ENCODE data around the gene AOAH.
"Not testable (repeated sequence)": the region's sequence is repeated elsewhere in the genome, so short reads cannot be mapped to it uniquely, and the experiment has no call there.

Gene AOAH

GRCh38 chr7:36651404-36651803, 72.9 kb downstream of the AOAH start:
- Histone ChIP-seq H3F3A (ENCODE audit: control insufficient read depth, insufficient read depth) (no peaks in the 10 kb centered on the region), H3K4me1 (ENCODE audit: control insufficient read depth, low read length) (no peaks in the 10 kb centered on the region), H3K9me3 (ENCODE audit: control insufficient read depth, insufficient read depth, low read length) (no peaks in the 10 kb centered on the region), H3K36me3 (ENCODE audit: control insufficient read depth, low read length) (no peaks in the 10 kb centered on the region), H3K4me2 (ENCODE audit: low read length) (no peak overlapping the region), H4K20me1 (ENCODE audit: control insufficient read depth, insufficient read depth, low read depth, low read length) (no peaks in the 10 kb centered on the region), H3K4me3 (ENCODE audit: low read length) (no peak overlapping the region), H3K9me2 (replicated peaks; ENCODE audit: control insufficient read depth, low read length) (no peaks in the 10 kb centered on the region), H3K27ac (ENCODE audit: low read depth, low read length) (no peak overlapping the region), H3K79me2 (ENCODE audit: control insufficient read depth, low read length) (no peaks in the 10 kb centered on the region), H3K27me3 (ENCODE audit: control insufficient read depth, low read length) (peaks cover 10% of the 10 kb centered on the region)
- no peak for TF ChIP-seq EZH2phosphoT487 (IDR thresholded peaks at IDR 0.05; ENCODE audit: borderline replicate concordance, low read length)

DNA sequence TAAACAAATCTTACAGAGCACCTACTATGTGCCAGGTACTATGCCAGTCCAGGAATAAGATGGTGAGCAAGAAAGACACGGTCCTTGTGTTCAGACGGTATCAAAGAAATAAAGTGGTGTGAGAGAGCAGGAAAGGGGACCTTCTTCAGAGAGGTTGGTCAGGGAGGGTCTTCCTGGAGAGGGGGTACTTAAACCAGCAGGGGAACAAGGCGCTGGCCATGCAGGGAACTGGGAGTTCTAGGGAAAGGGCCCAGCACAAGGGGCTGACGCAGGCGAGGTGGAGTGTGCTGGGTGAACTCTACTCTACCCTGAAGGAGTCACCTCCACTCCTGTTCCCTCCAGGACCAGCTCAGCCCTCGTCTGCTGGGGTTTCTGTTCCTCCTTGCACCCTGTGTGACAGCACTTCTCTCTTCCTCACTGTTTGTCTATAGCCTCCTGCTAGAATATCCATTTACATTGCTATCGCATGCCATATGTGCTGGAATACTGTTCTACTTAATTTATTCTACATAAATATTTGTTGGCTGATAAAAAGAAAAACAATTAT, 73.5 kb downstream of the AOAH start:
- no peak overlapping the region for H3K4me2 ChIP-seq (ENCODE audit: low read length)
- no peak overlapping the region for H3K4me3 ChIP-seq (ENCODE audit: low read length)
- no peak overlapping the region for H3K27ac ChIP-seq (ENCODE audit: low read depth, low read length)
- peaks cover 10% of the 10 kb centered on the region for H3K27me3 ChIP-seq (ENCODE audit: control insufficient read depth, low read length)
- H3K36me3 ChIP-seq (ENCODE audit: control insufficient read depth, low read length), result no peaks in the 10 kb centered on the region
- no peak for TF ChIP-seq CTCF (IDR thresholded peaks at IDR 0.05; ENCODE audit: low read depth, low read length, poor library complexity, severe bottlenecking)
- no peak for TF ChIP-seq EZH2phosphoT487 (IDR thresholded peaks at IDR 0.05; ENCODE audit: borderline replicate concordance, low read length)
- H4K20me1 ChIP-seq (ENCODE audit: control insufficient read depth, insufficient read depth, low read depth, low read length), result no peaks in the 10 kb centered on the region
- H3K79me2 ChIP-seq (ENCODE audit: control insufficient read depth, low read length), result no peaks in the 10 kb centered on the region
- H3K9me3 ChIP-seq (ENCODE audit: control insufficient read depth, insufficient read depth, low read length), result no peaks in the 10 kb centered on the region
- no peaks in the 10 kb centered on the region for H3F3A ChIP-seq (ENCODE audit: control insufficient read depth, insufficient read depth)
- no peaks in the 10 kb centered on the region for H3K4me1 ChIP-seq (ENCODE audit: control insufficient read depth, low read length)
- no peaks in the 10 kb centered on the region for H3K9me2 ChIP-seq (replicated peaks; ENCODE audit: control insufficient read depth, low read length)

- H4K20me1 ChIP-seq (ENCODE audit: control insufficient read depth, insufficient read depth, low read depth, low read length), result no peaks in the 10 kb centered on the region
- no peaks in the 10 kb centered on the region for H3K9me3 ChIP-seq (ENCODE audit: control insufficient read depth, insufficient read depth, low read length)
- H3K4me1 ChIP-seq (ENCODE audit: control insufficient read depth, low read length), result no peaks in the 10 kb centered on the region
- H3K27ac ChIP-seq (ENCODE audit: low read depth, low read length), result no peak overlapping the region
- H3K4me3 ChIP-seq (ENCODE audit: low read length), result no peak overlapping the region
- H3F3A ChIP-seq (ENCODE audit: control insufficient read depth, insufficient read depth), result no peaks in the 10 kb centered on the region
- no peaks in the 10 kb centered on the region for H3K79me2 ChIP-seq (ENCODE audit: control insufficient read depth, low read length)
- H3K4me2 ChIP-seq (ENCODE audit: low read length), result no peak overlapping the region
- no peaks in the 10 kb centered on the region for H3K9me2 ChIP-seq (replicated peaks; ENCODE audit: control insufficient read depth, low read length)
- TF ChIP-seq EZH2phosphoT487 (IDR thresholded peaks at IDR 0.05; ENCODE audit: borderline replicate concordance, low read length), result no peak
- TF ChIP-seq CTCF (IDR thresholded peaks at IDR 0.05; ENCODE audit: low read depth, low read length, poor library complexity, severe bottlenecking), result no peak
- H3K27me3 ChIP-seq (ENCODE audit: control insufficient read depth, low read length), result peaks cover 10% of the 10 kb centered on the region
- no peaks in the 10 kb centered on the region for H3K36me3 ChIP-seq (ENCODE audit: control insufficient read depth, low read length)
These were observed 74.0 kb downstream of the AOAH start for GRCh38 chr7:36650320-36650719.

DNA sequence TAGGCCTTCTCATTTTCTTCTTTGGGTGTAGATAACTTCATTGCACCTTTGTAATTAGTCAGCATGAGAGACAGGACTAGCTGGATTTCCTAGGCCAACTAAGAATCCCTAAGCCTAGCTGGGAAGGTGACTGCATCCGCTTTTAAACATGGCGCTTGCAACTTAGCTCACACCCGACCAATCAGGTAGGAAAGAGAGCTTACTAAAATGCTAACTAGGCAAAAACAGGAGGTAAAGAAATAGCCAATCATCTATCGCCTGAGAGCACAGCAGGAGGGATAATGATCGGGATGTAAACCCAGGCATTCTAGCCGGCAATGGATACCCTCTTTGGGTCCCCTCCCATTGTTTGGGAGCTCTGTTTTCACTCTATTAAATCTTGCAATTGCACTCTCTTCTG, 75.0 kb downstream of the AOAH start:
- H3K27me3 ChIP-seq (ENCODE audit: control insufficient read depth, low read length), result peaks cover 10% of the 10 kb centered on the region
- not testable (repeated sequence) for H3K9me2 ChIP-seq (replicated peaks; ENCODE audit: control insufficient read depth, low read length); H3K36me3 ChIP-seq (ENCODE audit: control insufficient read depth, low read length); H3K27ac ChIP-seq (ENCODE audit: low read depth, low read length); H3K4me1 ChIP-seq (ENCODE audit: control insufficient read depth, low read length); H3K4me3 ChIP-seq (ENCODE audit: low read length); H3K9me3 ChIP-seq (ENCODE audit: control insufficient read depth, insufficient read depth, low read length); H3F3A ChIP-seq (ENCODE audit: control insufficient read depth, insufficient read depth); H3K4me2 ChIP-seq (ENCODE audit: low read length); H3K79me2 ChIP-seq (ENCODE audit: control insufficient read depth, low read length); H4K20me1 ChIP-seq (ENCODE audit: control insufficient read depth, insufficient read depth, low read depth, low read length)

All from DOHH2 (cell line).